Ascending aorta (tissue), 2 donors: Measurements from ENCODE around the gene RPS6KA2. TPM values are rescaled to one million over a fixed set of nuclear protein-coding genes. Genes with fewer than 3 reads are reported as not detected.

Experiments used
- DNase-seq, 2 donors: peaks; one replicate each; pipeline ENCODE4 v3.0.0-alpha.2; 2019; ENCODE audit warnings: low spot score in 2 of 2
- H3K27ac ChIP-seq, 2 donors: fragments of 200-600 bp; sonication (generic); one replicate each; pipeline ENCODE4 v1.5.1; 2016 to 2017; ENCODE audit warnings: mild to moderate bottlenecking in 1 of 2
- H3K27me3 ChIP-seq: fragments of 200-600 bp; sonication (generic); one replicate; pipeline ENCODE4 v1.5.1; 2017
- H3K36me3 ChIP-seq, 2 donors: fragments of 200-600 bp; sonication (generic); one replicate each; pipeline ENCODE4 v1.5.1; 2016
- H3K4me1 ChIP-seq, 2 donors: fragments of 200-600 bp; sonication (generic); one replicate each; pipeline ENCODE4 v1.5.1; 2016 to 2017; ENCODE audit warnings: mild to moderate bottlenecking in 1 of 2
- H3K4me3 ChIP-seq, 2 donors: fragments of 200-600 bp; sonication (generic); one replicate each; pipeline ENCODE4 v1.5.1; 2016 to 2017; ENCODE audit warnings: mild to moderate bottlenecking in 1 of 2
- H3K9me3 ChIP-seq, 2 donors: fragments of 200-600 bp; sonication (generic); one replicate each; pipeline ENCODE4 v1.5.1; 2016
- CTCF ChIP-seq, 3 experiments: fragments of 200-600 bp in 2 of 3; fragments of 450-650 bp in 1 of 3; sonication (generic) in 2 of 3; IDR thresholded peaks; one replicate each; pipeline ENCODE4 v1.5.1; 2016 to 2019; ENCODE audit warnings: antibody characterized with exemption in 3 of 3, mild to moderate bottlenecking in 1 of 3, moderate library complexity in 1 of 3
- intact Hi-C: fragments of 100-400 bp; cut with DNase I; formaldehyde crosslinking; loops from one replicate; pipeline ENCODE4 v1.15.1; 2023
- total RNA-seq: library from RNA; depleted of rRNA; stranded (reverse); fragments of >200 nt; gene quantifications from one replicate; pipeline ENCODE4 v1.1.0, GENCODE V29; 2016

RPS6KA2 gene
- total RNA-seq, 1 donor from 2014 or later, result 196 TPM

- intact Hi-C loops, result loop anchor here (1.0 to 5.0 kb wide), 4 partner anchors 42 to 174 kb away; partner anchors contain the start of gene MPC1
- Histone ChIP-seq H3K9me3 (no peaks in the 10 kb centered on the region), H3K27me3 (no peaks in the 10 kb centered on the region), H3K4me3 (peak overlapping the region in 1 of 2 donors; percentile 35), H3K27ac (peak overlapping the region; percentile 66 to 77), H3K36me3 (no peaks in the 10 kb centered on the region), H3K4me1 (peaks cover 11 to 13% of the 10 kb centered on the region in 2 donors)
- no peak for TF ChIP-seq CTCF (IDR thresholded peaks at IDR 0.05)
- DNase-seq, result no peak
These were observed 70.7 kb downstream of the RPS6KA2 start for GRCh38 chr6:166556336-166556735.

- TF ChIP-seq CTCF (IDR thresholded peaks at IDR 0.05), result no peak
- H3K4me1 ChIP-seq, result peaks cover 11 to 13% of the 10 kb centered on the region in 2 donors
- intact Hi-C loops, result loop anchor here (5.0 kb wide), 1 partner anchor 88 kb away; no protein-coding TSS in a partner anchor
- no peak overlapping the region for H3K4me3 ChIP-seq
- H3K9me3 ChIP-seq, result no peaks in the 10 kb centered on the region
- no peaks in the 10 kb centered on the region for H3K27me3 ChIP-seq
- no peaks in the 10 kb centered on the region for H3K36me3 ChIP-seq
- no peak for DNase-seq
- H3K27ac ChIP-seq, result no peak overlapping the region
These were observed 72.0 kb downstream of the RPS6KA2 start for GRCh38 chr6:166555086-166555485.

GRCh38 chr6:166554316-166554715, 72.7 kb downstream of the RPS6KA2 start:
- peak overlapping the region in 1 of 2 donors; percentile 15 for H3K27ac ChIP-seq
- DNase-seq, result no peak

GRCh38 chr6:166553563-166554271, 73.3 kb downstream of the RPS6KA2 start:
- H3K4me3 ChIP-seq, result no peak overlapping the region
- no peak for TF ChIP-seq CTCF (IDR thresholded peaks at IDR 0.05)
- H3K4me1 ChIP-seq, result peaks cover 11 to 13% of the 10 kb centered on the region in 2 donors
- DNase-seq, result no peak
- no peaks in the 10 kb centered on the region for H3K27me3 ChIP-seq
- no peak overlapping the region for H3K27ac ChIP-seq
- H3K36me3 ChIP-seq, result no peaks in the 10 kb centered on the region
- intact Hi-C loops, result no loop called here
- no peaks in the 10 kb centered on the region for H3K9me3 ChIP-seq

More at GRCh38 chr6:166554316-166554715, 72.7 kb downstream of the RPS6KA2 start:
- intact Hi-C loops, result no loop called here
- Histone ChIP-seq H3K9me3 (no peaks in the 10 kb centered on the region), H3K27me3 (no peaks in the 10 kb centered on the region), H3K4me3 (no peak overlapping the region), H3K4me1 (peaks cover 11 to 13% of the 10 kb centered on the region in 2 donors), H3K36me3 (no peaks in the 10 kb centered on the region)
- no peak for TF ChIP-seq CTCF (IDR thresholded peaks at IDR 0.05)

GRCh38 chr6:166552600-166552999, 74.5 kb downstream of the RPS6KA2 start:
- no peaks in the 10 kb centered on the region for H3K27me3 ChIP-seq
- H3K4me3 ChIP-seq, result no peak overlapping the region
- no peak overlapping the region for H3K27ac ChIP-seq
- no peaks in the 10 kb centered on the region for H3K9me3 ChIP-seq
- peaks cover 11 to 12% of the 10 kb centered on the region in 2 donors for H3K4me1 ChIP-seq
- DNase-seq, result no peak
- no peak for TF ChIP-seq CTCF (IDR thresholded peaks at IDR 0.05)
- intact Hi-C loops, result no loop called here
- H3K36me3 ChIP-seq, result no peaks in the 10 kb centered on the region
